GM12891 (cell line): ENCODE data around the gene TDP1.
A peak's percentile ranks its signal among the peaks of the same experiment; 100 is the strongest.
"Not testable (repeated sequence)": the region's sequence is repeated elsewhere in the genome, so short reads cannot be mapped to it uniquely, and the experiment has no call there.

Source experiments
- DNase-seq: peaks from one replicate; pipeline ENCODE4 v3.0.0; 2011; ENCODE audit warnings: low spot score; ENCODE audit not compliant: insufficient read length
- FAIRE-seq: peaks from 2 replicates; lab custom pipeline; 2011; peaks lifted over from hg19 to GRCh38; lab: Jason Lieb, UNC
- PAX5 ChIP-seq: IDR thresholded peaks from 2 replicates; pipeline ENCODE4 v1.6.1; 2011; ENCODE audit warnings: low read length, moderate library complexity, mild to moderate bottlenecking; ENCODE audit not compliant: insufficient read depth, severe bottlenecking
- POLR2A ChIP-seq: IDR thresholded peaks from 2 replicates; pipeline ENCODE4 v1.6.1; 2011; ENCODE audit warnings: low read depth, low read length, control low read depth
- POLR2AphosphoS5 ChIP-seq: IDR thresholded peaks from 2 replicates; pipeline ENCODE4 v1.6.1; 2011; ENCODE audit warnings: low read depth, low read length, control low read depth
- POU2F2 ChIP-seq: IDR thresholded peaks from 2 replicates; pipeline ENCODE4 v1.6.1; 2011; ENCODE audit warnings: low read depth, mild to moderate bottlenecking, control low read depth, low read length, moderate library complexity
- SPI1 ChIP-seq: IDR thresholded peaks from 2 replicates; pipeline ENCODE4 v1.6.1; 2011; ENCODE audit warnings: low read depth, low read length, control low read depth
- TAF1 ChIP-seq: IDR thresholded peaks from 2 replicates; pipeline ENCODE4 v1.6.1; 2011; ENCODE audit warnings: low read depth, low read length, control low read depth

Gene TDP1

GRCh38 chr14:90017371-90017770, 61.6 kb downstream of the TDP1 start:
- FAIRE-seq (no peak), DNase-seq (no peak)
- TF ChIP-seq POLR2A = no peak
- no peak for TF ChIP-seq TAF1
- no peak for TF ChIP-seq SPI1
- no peak for TF ChIP-seq PAX5
- TF ChIP-seq POLR2AphosphoS5 = no peak
- TF ChIP-seq POU2F2 = no peak

GRCh38 chr14:90019824-90020523, 64.2 kb downstream of the TDP1 start:
- FAIRE-seq (no peak), DNase-seq (no peak)
- TF ChIP-seq POLR2AphosphoS5 (no peak), PAX5 (no peak), POLR2A (no peak), POU2F2 (no peak), TAF1 (no peak), SPI1 (no peak)

- TF ChIP-seq POU2F2 = no peak
- TF ChIP-seq PAX5 = no peak
- no peak for TF ChIP-seq TAF1
- TF ChIP-seq POLR2A = no peak
- TF ChIP-seq POLR2AphosphoS5 = no peak
- TF ChIP-seq SPI1 = no peak
- DNase-seq (no peak), FAIRE-seq (no peak)
Observed at GRCh38 chr14:90023176-90023896, 67.6 kb downstream of the TDP1 start.

- TF ChIP-seq POU2F2 = no peak
- TF ChIP-seq TAF1 = no peak
- TF ChIP-seq PAX5 = no peak
- TF ChIP-seq SPI1 = no peak
- no peak for TF ChIP-seq POLR2A
- no peak for TF ChIP-seq POLR2AphosphoS5
- FAIRE-seq (peak; percentile 41), DNase-seq (no peak)
Observed at GRCh38 chr14:90024910-90025309, 69.2 kb downstream of the TDP1 start.

GRCh38 chr14:90026608-90027007, 70.9 kb downstream of the TDP1 start:
- DNase-seq, FAIRE-seq: not testable (repeated sequence)

GRCh38 chr14:90027842-90028241, 72.1 kb downstream of the TDP1 start:
- TF ChIP-seq PAX5 = no peak
- TF ChIP-seq POLR2AphosphoS5 = no peak
- TF ChIP-seq TAF1 = no peak
- no peak for TF ChIP-seq POU2F2
- TF ChIP-seq POLR2A = no peak
- no peak for TF ChIP-seq SPI1
- FAIRE-seq (no peak), DNase-seq (no peak)

GRCh38 chr14:90034156-90034555, 78.4 kb downstream of the TDP1 start:
- no peak for DNase-seq
- no peak for FAIRE-seq
- no peak for TF ChIP-seq POU2F2
- no peak for TF ChIP-seq PAX5
- no peak for TF ChIP-seq POLR2A
- no peak for TF ChIP-seq SPI1
- TF ChIP-seq POLR2AphosphoS5 = no peak
- no peak for TF ChIP-seq TAF1

- FAIRE-seq (no peak), DNase-seq (no peak)
- TF ChIP-seq POU2F2 (no peak), POLR2AphosphoS5 (no peak), SPI1 (no peak), POLR2A (no peak), TAF1 (no peak), PAX5 (no peak)
Observed at GRCh38 chr14:90034835-90035525, 79.3 kb downstream of the TDP1 start.

GRCh38 chr14:90039253-90040010, 83.7 kb downstream of the TDP1 start:
- no peak for DNase-seq
- no peak for TF ChIP-seq PAX5
- TF ChIP-seq POLR2A = no peak
- no peak for TF ChIP-seq TAF1
- TF ChIP-seq POU2F2 = no peak
- TF ChIP-seq POLR2AphosphoS5 = no peak
- no peak for TF ChIP-seq SPI1
- FAIRE-seq = no peak
